Ovary (tissue), 3 donors: ENCODE measurements around the gene GRIK1.

Experiments used
- EP300 ChIP-seq: sonication (generic); formaldehyde crosslinking; IDR thresholded peaks from one replicate; pipeline ENCODE4 v1.6.1; 2017; ENCODE audit warnings: antibody characterized with exemption
- TF ChIP-seq, protein P1 (sequence below), 3 donors: fragments of 450-650 bp in 2 of 3; fragments of 200-600 bp in 1 of 3; IDR thresholded peaks; one replicate each; pipeline versions ENCODE4 v1.5.1 to v1.8.0; 2016 to 2022; ENCODE audit warnings: antibody characterized with exemption in 3 of 3, mild to moderate bottlenecking in 1 of 3
- donor health status: DM: no; HTN: no; CAD: no.

- TF ChIP-seq, protein P1, sequence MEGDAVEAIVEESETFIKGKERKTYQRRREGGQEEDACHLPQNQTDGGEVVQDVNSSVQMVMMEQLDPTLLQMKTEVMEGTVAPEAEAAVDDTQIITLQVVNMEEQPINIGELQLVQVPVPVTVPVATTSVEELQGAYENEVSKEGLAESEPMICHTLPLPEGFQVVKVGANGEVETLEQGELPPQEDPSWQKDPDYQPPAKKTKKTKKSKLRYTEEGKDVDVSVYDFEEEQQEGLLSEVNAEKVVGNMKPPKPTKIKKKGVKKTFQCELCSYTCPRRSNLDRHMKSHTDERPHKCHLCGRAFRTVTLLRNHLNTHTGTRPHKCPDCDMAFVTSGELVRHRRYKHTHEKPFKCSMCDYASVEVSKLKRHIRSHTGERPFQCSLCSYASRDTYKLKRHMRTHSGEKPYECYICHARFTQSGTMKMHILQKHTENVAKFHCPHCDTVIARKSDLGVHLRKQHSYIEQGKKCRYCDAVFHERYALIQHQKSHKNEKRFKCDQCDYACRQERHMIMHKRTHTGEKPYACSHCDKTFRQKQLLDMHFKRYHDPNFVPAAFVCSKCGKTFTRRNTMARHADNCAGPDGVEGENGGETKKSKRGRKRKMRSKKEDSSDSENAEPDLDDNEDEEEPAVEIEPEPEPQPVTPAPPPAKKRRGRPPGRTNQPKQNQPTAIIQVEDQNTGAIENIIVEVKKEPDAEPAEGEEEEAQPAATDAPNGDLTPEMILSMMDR (IDR thresholded peaks at IDR 0.05): no peak
- TF ChIP-seq EP300: no peak
Observed at GRCh38 chr21:29788752-29789151, 151.0 kb downstream of the GRIK1 start.
